ENCODE results near the gene PAX5. TPM values are rescaled to one million over a fixed set of nuclear protein-coding genes. Genes with fewer than 3 reads are reported as not detected.

PAX5 gene
- total RNA-seq, 1 experiment from 2014 or later, result 0.39 TPM

DNA sequence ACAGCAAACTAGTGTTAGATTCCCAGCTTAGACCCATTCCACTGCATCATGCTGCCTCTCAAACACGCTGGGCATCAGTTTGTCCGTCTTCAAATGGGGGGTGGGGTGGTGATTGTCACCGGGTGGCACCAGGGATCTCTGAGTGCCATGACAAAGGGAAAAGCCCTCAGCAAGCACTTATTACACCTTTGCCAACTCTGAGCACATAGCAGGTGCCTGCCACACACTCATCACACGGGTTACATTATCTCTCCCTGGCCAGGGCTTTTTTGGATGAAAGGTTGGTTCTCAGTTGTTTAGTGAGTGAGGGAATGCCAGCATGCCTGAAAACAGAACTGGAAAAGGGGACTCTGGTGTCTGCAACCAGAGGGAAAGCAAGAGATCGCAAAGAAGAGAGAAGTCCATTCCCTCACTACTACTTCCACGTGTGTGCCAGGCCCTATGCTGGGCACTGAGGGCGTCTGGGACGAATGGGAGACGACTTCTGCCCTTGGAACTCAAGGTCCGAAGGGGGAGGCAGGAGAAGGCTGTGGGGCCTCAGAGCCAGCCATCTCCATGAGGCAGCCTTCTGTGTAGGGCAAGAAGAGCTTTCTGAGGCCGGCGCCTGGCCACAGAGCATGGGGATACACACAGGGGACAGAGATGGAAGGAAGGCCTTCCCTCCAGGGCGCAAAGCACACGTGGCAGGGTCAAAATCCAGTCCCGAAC lies 48.9 kb downstream of the PAX5 start:
- TF ChIP-seq, protein P1, sequence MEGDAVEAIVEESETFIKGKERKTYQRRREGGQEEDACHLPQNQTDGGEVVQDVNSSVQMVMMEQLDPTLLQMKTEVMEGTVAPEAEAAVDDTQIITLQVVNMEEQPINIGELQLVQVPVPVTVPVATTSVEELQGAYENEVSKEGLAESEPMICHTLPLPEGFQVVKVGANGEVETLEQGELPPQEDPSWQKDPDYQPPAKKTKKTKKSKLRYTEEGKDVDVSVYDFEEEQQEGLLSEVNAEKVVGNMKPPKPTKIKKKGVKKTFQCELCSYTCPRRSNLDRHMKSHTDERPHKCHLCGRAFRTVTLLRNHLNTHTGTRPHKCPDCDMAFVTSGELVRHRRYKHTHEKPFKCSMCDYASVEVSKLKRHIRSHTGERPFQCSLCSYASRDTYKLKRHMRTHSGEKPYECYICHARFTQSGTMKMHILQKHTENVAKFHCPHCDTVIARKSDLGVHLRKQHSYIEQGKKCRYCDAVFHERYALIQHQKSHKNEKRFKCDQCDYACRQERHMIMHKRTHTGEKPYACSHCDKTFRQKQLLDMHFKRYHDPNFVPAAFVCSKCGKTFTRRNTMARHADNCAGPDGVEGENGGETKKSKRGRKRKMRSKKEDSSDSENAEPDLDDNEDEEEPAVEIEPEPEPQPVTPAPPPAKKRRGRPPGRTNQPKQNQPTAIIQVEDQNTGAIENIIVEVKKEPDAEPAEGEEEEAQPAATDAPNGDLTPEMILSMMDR (conservative IDR thresholded peaks at IDR 0.05), result no peak
- Histone ChIP-seq H2BK15ac (ENCODE audit: low read depth, low read length) (no peak overlapping the region), H3K4me1 (ENCODE audit: insufficient read depth, low read length) (no peaks in the 10 kb centered on the region; the same call in 1 of the 2 replicates), H4K91ac (ENCODE audit: insufficient read length, low read depth, low read length) (no peak overlapping the region), H4K5ac (ENCODE audit: insufficient read length, low read depth, low read length) (no peak overlapping the region), H3K18ac (ENCODE audit: insufficient read length, low read depth, low read length) (no peak overlapping the region), H3K9ac (ENCODE audit: extremely low read depth, insufficient read length, low read length) (no peak overlapping the region), H4K20me1 (ENCODE audit: control insufficient read depth, insufficient read depth, insufficient read length) (no peaks in the 10 kb centered on the region), H3K79me1 (ENCODE audit: insufficient read depth, low read depth, low read length, poor library complexity, severe bottlenecking) (no peaks in the 10 kb centered on the region), H2BK20ac (ENCODE audit: low read depth, low read length, poor library complexity, severe bottlenecking) (no peak overlapping the region), H3K4me2 (ENCODE audit: insufficient read depth, insufficient read length, low read length) (peak overlapping the region; percentile 64), H4K8ac (replicated peaks; ENCODE audit: insufficient read length, low read depth, low read length) (no peak overlapping the region), H3K9me3 (ENCODE audit: control insufficient read depth, low read depth, low read length) (no peaks in the 10 kb centered on the region), H3K79me2 (ENCODE audit: insufficient read depth, low read length) (no peaks in the 10 kb centered on the region), H3K27me3 (ENCODE audit: insufficient read depth, low read length) (peaks cover 54% of the 10 kb centered on the region), H2AFZ (ENCODE audit: low read length) (no peak overlapping the region), H3T11ph (ENCODE audit: low read length) (no peak overlapping the region), H3K27ac (ENCODE audit: insufficient read length, low read depth, low read length) (no peak overlapping the region), H2BK5ac (ENCODE audit: insufficient read length, low read length) (no peak overlapping the region), H3K23ac (ENCODE audit: insufficient read length, low read depth, low read length) (no peak overlapping the region), H3K4ac (ENCODE audit: low read depth, low read length) (no peak overlapping the region), H3K14ac (ENCODE audit: insufficient read depth, low read length) (no peak overlapping the region), H3K56ac (ENCODE audit: insufficient read length, low read depth, low read length) (no peak overlapping the region), H2AK5ac (ENCODE audit: insufficient read length, low read length) (no peak overlapping the region), H2BK120ac (ENCODE audit: low read depth, low read length, poor library complexity, severe bottlenecking) (no peak overlapping the region), H3K23me2 (ENCODE audit: insufficient read length, low read depth, low read length, poor library complexity, severe bottlenecking) (peaks cover 7% of the 10 kb centered on the region), H2BK12ac (ENCODE audit: insufficient read length, low read depth, low read length) (no peak overlapping the region)
- H3K27ac Mint-ChIP-seq, result no peak overlapping the region
- DNase-seq, result no peak
- no peaks in the 10 kb centered on the region; a peak in 1 of 7 replicates for H3K36me3 Mint-ChIP-seq (ENCODE audit: insufficient read depth in 1 of 3, low read depth in 3 of 3)
- H3K27me3 Mint-ChIP-seq (ENCODE audit: low read depth), result peaks cover 96% of the 10 kb centered on the region
- peaks cover 0 to 3% of the 10 kb centered on the region in 2 experiments; a peak in 1 of 5 replicates for H3K9me3 Mint-ChIP-seq
- WGBS (ENCODE audit: extremely low coverage, insufficient read length, low lambda C conversion rate), result no CpG with 5 or more reads among the region's 15 CpGs
- H3K4me3 Mint-ChIP-seq, result peak overlapping the region; percentile 14 to 73; a peak in 4 of 5 replicates
- peaks cover 37 to 42% of the 10 kb centered on the region in 2 experiments for H3K4me1 Mint-ChIP-seq
